Colonic mucosa (tissue), 4 donors: ENCODE measurements around the gene SIRT7. TPM values are rescaled to one million over a fixed set of nuclear protein-coding genes. Genes with fewer than 3 reads are reported as not detected.

Source experiments
- DNase-seq: peaks from one replicate; pipeline ENCODE4 v3.0.0-alpha.2; 2020
- H3K27ac ChIP-seq: fragments of 200-600 bp; one replicate; pipeline ENCODE4 v1.8.0; 2021
- H3K27me3 ChIP-seq: fragments of 200-600 bp; one replicate; pipeline ENCODE4 v1.8.0; 2021
- H3K36me3 ChIP-seq: fragments of 200-600 bp; one replicate; pipeline ENCODE4 v1.8.0; 2021
- H3K4me1 ChIP-seq: fragments of 200-600 bp; one replicate; pipeline ENCODE4 v1.8.0; 2021; ENCODE audit warnings: mild to moderate bottlenecking
- H3K4me3 ChIP-seq: fragments of 200-600 bp; one replicate; pipeline ENCODE4 v1.8.0; 2021
- H3K9ac ChIP-seq, 2 donors: one replicate each; pipeline ENCODE4 v1.7.0; 2013; ENCODE audit warnings: control low read depth in 2 of 2, low read depth in 2 of 2, low read length in 2 of 2
- H3K9me3 ChIP-seq: fragments of 200-600 bp; one replicate; pipeline ENCODE4 v1.8.0; 2021
- CTCF ChIP-seq: fragments of 200-600 bp; IDR thresholded peaks from one replicate; pipeline ENCODE4 v1.8.0; 2022; ENCODE audit warnings: antibody characterized with exemption, mild to moderate bottlenecking
- intact Hi-C: fragments of 100-400 bp; cut with DNase I; formaldehyde crosslinking; loops from one replicate; pipeline ENCODE4 v1.14.1; 2022
- total RNA-seq, 2 donors: library from RNA; stranded (reverse); fragmentation: NEBNext Ultra II Directional in 1 of 2; extraction: Animal tissue kit (Norgen Biotek cat#: 25700) in 1 of 2; gene quantifications; one replicate each; pipeline ENCODE4 v1.2.1, GENCODE V29; 2021
- donor health status: healthy.
- donor health status: DM: no; HTN: no; CAD: no.
- donor health status: DM: no; HTN: no; CAD: no.

SIRT7 gene
- total RNA-seq, 2 donors from 2014 or later = 43.3 to 81.9 TPM

GRCh38 chr17:81898029-81898866, 19.7 kb downstream of the SIRT7 start:
- no peak for TF ChIP-seq CTCF
- H3K4me3 ChIP-seq = no peak overlapping the region
- H3K36me3 ChIP-seq = no peaks in the 10 kb centered on the region
- no peak overlapping the region for H3K27ac ChIP-seq
- no peaks in the 10 kb centered on the region for H3K9me3 ChIP-seq
- intact Hi-C loops = no loop called here
- no peaks in the 10 kb centered on the region for H3K4me1 ChIP-seq
- DNase-seq = no peak
- H3K9ac ChIP-seq = no peak overlapping the region
- peaks cover 4% of the 10 kb centered on the region for H3K27me3 ChIP-seq

- H3K4me3 ChIP-seq = no peak overlapping the region
- intact Hi-C loops = no loop called here
- no peaks in the 10 kb centered on the region for H3K9me3 ChIP-seq
- H3K4me1 ChIP-seq = peaks cover 1% of the 10 kb centered on the region
- no peak for DNase-seq
- TF ChIP-seq CTCF = no peak
- H3K36me3 ChIP-seq = no peaks in the 10 kb centered on the region
- H3K9ac ChIP-seq = no peak overlapping the region
- no peaks in the 10 kb centered on the region for H3K27me3 ChIP-seq
- no peak overlapping the region for H3K27ac ChIP-seq
Measured at GRCh38 chr17:81895400-81895799, 22.6 kb downstream of the SIRT7 start.

GRCh38 chr17:81891303-81891552, 26.7 kb downstream of the SIRT7 start:
- H3K27me3 ChIP-seq = no peaks in the 10 kb centered on the region
- intact Hi-C loops = no loop called here
- DNase-seq = no peak
- peaks cover 15% of the 10 kb centered on the region for H3K36me3 ChIP-seq
- peaks cover 5% of the 10 kb centered on the region for H3K4me1 ChIP-seq
- peak overlapping the region; percentile 57 for H3K27ac ChIP-seq
- peak overlapping the region in 1 of 2 donors; percentile 91 for H3K9ac ChIP-seq
- no peak for TF ChIP-seq CTCF
- no peaks in the 10 kb centered on the region for H3K9me3 ChIP-seq
- peak overlapping the region; percentile 94 for H3K4me3 ChIP-seq

- peak overlapping the region; percentile 57 for H3K27ac ChIP-seq
- no peaks in the 10 kb centered on the region for H3K9me3 ChIP-seq
- peaks cover 5% of the 10 kb centered on the region for H3K4me1 ChIP-seq
- peaks cover 15% of the 10 kb centered on the region for H3K36me3 ChIP-seq
- intact Hi-C loops = no loop called here
- peak overlapping the region; percentile 94 for H3K4me3 ChIP-seq
- peak overlapping the region; percentile 87 to 91 for H3K9ac ChIP-seq
- H3K27me3 ChIP-seq = no peaks in the 10 kb centered on the region
- no peak for TF ChIP-seq CTCF
- DNase-seq = no peak
Measured at GRCh38 chr17:81890447-81891302, 27.3 kb downstream of the SIRT7 start.

GRCh38 chr17:81889602-81890001, 28.4 kb downstream of the SIRT7 start:
- peaks cover 15% of the 10 kb centered on the region for H3K36me3 ChIP-seq
- H3K4me3 ChIP-seq = no peak overlapping the region
- no peak overlapping the region for H3K9ac ChIP-seq
- TF ChIP-seq CTCF = no peak
- H3K27ac ChIP-seq = no peak overlapping the region
- H3K4me1 ChIP-seq = peaks cover 5% of the 10 kb centered on the region
- H3K27me3 ChIP-seq = no peaks in the 10 kb centered on the region
- no peaks in the 10 kb centered on the region for H3K9me3 ChIP-seq
- no peak for DNase-seq
- intact Hi-C loops = no loop called here
